GM21447 (cell line): Measurements from ENCODE around the gene MTHFR.

Experiments used
- ATAC-seq: cut with Tn5 transposase; IDR thresholded peaks from one replicate; pipeline ENCODE4 v1.9.1; 2021; ENCODE audit not compliant: unreplicated experiment

MTHFR gene

GRCh38 chr1:11736746-11737639, 68.8 kb downstream of the MTHFR start:
- ATAC-seq, result peak; percentile 19

GRCh38 chr1:11735854-11736745, 69.7 kb downstream of the MTHFR start, which contains the start of gene AGTRAP:
Gene AGTRAP (plus strand): TSS chr1:11736136. CDS start chr1:11736209, 73 bp downstream.
- peak; percentile 53 for ATAC-seq
